ENCODE measurements around the gene PHOX2A. TPM values are rescaled to one million over a fixed set of nuclear protein-coding genes. Genes with fewer than 3 reads are reported as not detected.

The PHOX2A gene
- total RNA-seq, 1 experiment from 2014 or later, result 1.6 TPM

GRCh38 chr11:72190631-72191071 lies 53.3 kb downstream of the PHOX2A start:
- Mint-ChIP-seq H3K27ac (no peak overlapping the region; the same call in 1 of the 2 replicates), H3K36me3 (no peaks in the 10 kb centered on the region), H3K4me3 (no peak overlapping the region), H3K4me1 (peaks cover 8% of the 10 kb centered on the region), H3K9me3 (no peaks in the 10 kb centered on the region), H3K27me3 (ENCODE audit: low read depth) (no peaks in the 10 kb centered on the region)
- ChIA-PET CTCF (interaction anchor here (0.5 to 1.3 kb wide), 6 partner anchors 33 to 240 kb away, joined by 3 to 6 read pairs (median 3); no protein-coding TSS in a partner anchor), POLR2A (no interaction called here)
- TF ChIP-seq ZNF425 (CRISPR knock-in tag; conservative IDR thresholded peaks at IDR 0.05) (no peak), E2F4 (CRISPR knock-in tag; IDR thresholded peaks at IDR 0.05; ENCODE audit: borderline replicate concordance, low read depth) (no peak), TEAD4 (CRISPR knock-in tag; IDR thresholded peaks at IDR 0.05) (no peak), ZBTB43 (CRISPR knock-in tag; IDR thresholded peaks at IDR 0.05) (no peak), ATF2 (CRISPR knock-in tag; IDR thresholded peaks at IDR 0.05; ENCODE audit: borderline replicate concordance, low read depth) (no peak), HMGXB4 (CRISPR knock-in tag; IDR thresholded peaks at IDR 0.05) (no peak), MYBL2 (CRISPR knock-in tag; IDR thresholded peaks at IDR 0.05) (no peak), ETV6 (CRISPR knock-in tag; IDR thresholded peaks at IDR 0.05) (no peak), SMAD3 (CRISPR knock-in tag; IDR thresholded peaks at IDR 0.05; ENCODE audit: borderline replicate concordance) (no peak), PRDM15 (CRISPR knock-in tag; IDR thresholded peaks at IDR 0.05) (no peak), RELA (CRISPR knock-in tag; IDR thresholded peaks at IDR 0.05; ENCODE audit: borderline replicate concordance) (no peak), PRRX2 (CRISPR knock-in tag; IDR thresholded peaks at IDR 0.05) (no peak), ZNF121 (CRISPR knock-in tag; IDR thresholded peaks at IDR 0.05) (no peak), USF2 (CRISPR knock-in tag; IDR thresholded peaks at IDR 0.05) (no peak), ZNF396 (CRISPR knock-in tag; IDR thresholded peaks at IDR 0.05; ENCODE audit: borderline replicate concordance) (no peak), NR2C2 (CRISPR knock-in tag; IDR thresholded peaks at IDR 0.05) (no peak), JUN (CRISPR knock-in tag; IDR thresholded peaks at IDR 0.05) (no peak)
- DNase-seq (ENCODE audit: low spot score) (no peak), ATAC-seq (no peak)

Measured in WTC11 (cell line).